Endodermal cell (in vitro differentiated cells): Measurements from ENCODE around the gene PLCB1. TPM values are rescaled to one million over a fixed set of nuclear protein-coding genes. Genes with fewer than 3 reads are reported as not detected.

Experiments used
- DNase-seq: peaks from one replicate; pipeline ENCODE4 v3.0.0-alpha.2; 2017
- H3K27ac ChIP-seq: 2 replicates; pipeline ENCODE4 v1.5.1; 2013; ENCODE audit warnings: mild to moderate bottlenecking, low read depth, low read length, moderate library complexity
- H3K27me3 ChIP-seq: 2 replicates; pipeline ENCODE4 v1.6.1; 2013; ENCODE audit warnings: mild to moderate bottlenecking, low read length, moderate library complexity; ENCODE audit not compliant: insufficient read depth, control insufficient read depth, poor library complexity, severe bottlenecking
- H3K36me3 ChIP-seq: 2 replicates; pipeline ENCODE4 v1.7.0; 2013; ENCODE audit warnings: mild to moderate bottlenecking, low read length, moderate library complexity; ENCODE audit not compliant: control insufficient read depth, insufficient read depth
- H3K4me1 ChIP-seq: one replicate; pipeline ENCODE4 v1.7.0; 2013; ENCODE audit warnings: low read length; ENCODE audit not compliant: control insufficient read depth, insufficient read depth
- H3K4me3 ChIP-seq: 2 replicates; pipeline ENCODE4 v1.5.1; 2013; ENCODE audit warnings: mild to moderate bottlenecking, low read length, moderate library complexity
- H3K9ac ChIP-seq: 2 replicates; pipeline ENCODE4 v1.6.1; 2013; ENCODE audit warnings: mild to moderate bottlenecking, low read length, moderate library complexity; ENCODE audit not compliant: poor library complexity, severe bottlenecking; ENCODE audit errors: extremely low read depth
- H3K9me3 ChIP-seq: 2 replicates; pipeline ENCODE4 v1.6.1; 2013; ENCODE audit warnings: mild to moderate bottlenecking, low read length, moderate library complexity; ENCODE audit not compliant: control insufficient read depth
- H3K27ac Mint-ChIP-seq: 2 replicates; pipeline ENCODE4 v1.8.0; 2020; ENCODE audit warnings: mixed read lengths
- H3K27me3 Mint-ChIP-seq: 2 replicates; pipeline ENCODE4 v1.8.0; 2021; ENCODE audit warnings: mild to moderate bottlenecking, mixed read lengths; ENCODE audit not compliant: insufficient read depth
- H3K36me3 Mint-ChIP-seq: 2 replicates; pipeline ENCODE4 v1.8.0; 2020; ENCODE audit warnings: low read depth, mixed read lengths
- H3K4me1 Mint-ChIP-seq: 2 replicates; pipeline ENCODE4 v1.8.0; 2020; ENCODE audit warnings: mixed read lengths
- H3K4me3 Mint-ChIP-seq: 2 replicates; pipeline ENCODE4 v1.8.0; 2020; ENCODE audit warnings: mild to moderate bottlenecking, moderate library complexity, mixed read lengths
- H3K9me3 Mint-ChIP-seq: 2 replicates; pipeline ENCODE4 v1.8.0; 2020; ENCODE audit warnings: mild to moderate bottlenecking, mixed read lengths
- CTCF ChIP-seq: fragments of 200-600 bp; sonication (generic); conservative IDR thresholded peaks from 2 replicates; pipeline ENCODE4 v1.5.0; 2021; ENCODE audit warnings: antibody characterized with exemption, mild to moderate bottlenecking
- WGBS, 2 experiments: methylation state at CpG; one replicate each; pipeline versions ENCODE4 v1.1.5 to v1.1.7; 2013; ENCODE audit warnings: missing lambda C conversion rate in 2 of 2, mixed read lengths in 1 of 2; ENCODE audit not compliant: insufficient coverage in 1 of 2, insufficient read length in 1 of 2; 5-methylcytosine and 5-hydroxymethylcytosine counted together
- total RNA-seq, 2 donors: library from RNA; stranded (reverse); fragmentation: NEBNext Ultra II Directional in 1 of 2; extraction: Animal tissue kit (Norgen Biotek cat#: 25700) in 1 of 2; gene quantifications; 2 replicates in 1 of 2; 3 replicates in 1 of 2; pipeline ENCODE4 v1.2.1, GENCODE V29; 2021

PLCB1 gene
- total RNA-seq, 2 donors from 2014 or later: 15.3 to 16.5 TPM

DNA sequence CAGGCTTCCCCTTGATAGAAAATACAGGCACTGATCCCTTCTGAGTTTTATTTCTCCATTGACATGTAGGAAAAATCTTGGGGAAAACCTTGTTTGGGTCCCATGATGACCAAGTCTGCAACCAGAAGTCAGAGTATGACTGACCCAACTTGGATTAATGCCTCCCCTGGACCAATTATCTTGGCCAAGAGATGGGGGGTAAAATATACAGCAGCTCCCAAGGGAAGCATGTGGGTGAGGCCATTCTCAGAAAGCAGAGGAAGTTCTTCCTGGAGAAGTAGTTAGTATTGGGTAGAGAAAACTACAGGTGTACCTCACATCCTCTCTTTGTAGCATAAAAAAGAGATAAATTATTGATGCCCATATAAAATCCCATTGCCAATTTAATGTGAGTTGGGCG, 651.7 kb downstream of the PLCB1 start:
- H3K27ac ChIP-seq: no peak overlapping the region
- H3K27ac Mint-ChIP-seq: no peak overlapping the region
- H3K4me3 Mint-ChIP-seq: no peak overlapping the region
- H3K9ac ChIP-seq: no peak overlapping the region
- no peak for TF ChIP-seq CTCF
- peaks cover 12% of the 10 kb centered on the region for H3K36me3 Mint-ChIP-seq
- H3K27me3 ChIP-seq: no peaks in the 10 kb centered on the region
- DNase-seq: no peak
- WGBS, 2 experiments: no CpG with 5 or more reads among the region's 1 CpG
- no peaks in the 10 kb centered on the region for H3K27me3 Mint-ChIP-seq
- no peaks in the 10 kb centered on the region for H3K4me1 ChIP-seq
- H3K9me3 ChIP-seq: peaks cover 5% of the 10 kb centered on the region
- H3K4me3 ChIP-seq: no peak overlapping the region
- peaks cover 23% of the 10 kb centered on the region for H3K4me1 Mint-ChIP-seq
- peaks cover 4% of the 10 kb centered on the region for H3K9me3 Mint-ChIP-seq
- H3K36me3 ChIP-seq: no peaks in the 10 kb centered on the region

DNA sequence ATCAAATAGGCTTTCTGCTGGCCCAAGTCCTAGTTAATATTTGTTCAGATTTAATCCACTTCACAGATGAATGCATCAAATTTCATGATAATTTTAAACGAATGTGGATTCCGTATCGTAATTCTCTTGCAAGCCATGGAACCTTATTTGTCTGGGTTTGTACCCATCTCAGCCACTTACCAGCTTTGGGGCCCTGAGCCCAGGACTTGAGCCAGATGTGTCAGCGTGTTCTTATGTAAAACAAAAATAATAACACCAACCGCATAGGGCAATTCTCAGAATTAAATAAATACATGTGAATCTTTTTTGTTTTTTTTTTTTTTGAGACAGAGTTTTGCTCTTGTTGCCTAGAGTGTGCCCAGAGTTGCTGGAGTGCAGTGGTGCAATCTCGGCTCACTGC, 654.3 kb downstream of the PLCB1 start:
- H3K27ac ChIP-seq: no peak overlapping the region
- no peak overlapping the region for H3K27ac Mint-ChIP-seq
- no peak overlapping the region for H3K4me3 Mint-ChIP-seq
- no peaks in the 10 kb centered on the region for H3K36me3 ChIP-seq
- H3K4me3 ChIP-seq: no peak overlapping the region
- H3K9ac ChIP-seq: no peak overlapping the region
- peaks cover 31% of the 10 kb centered on the region for H3K4me1 Mint-ChIP-seq
- no peaks in the 10 kb centered on the region for H3K4me1 ChIP-seq
- 95 to 100% methylated on average over 2 to 5 of the region's 6 CpGs for WGBS, 2 experiments
- no peak for DNase-seq
- TF ChIP-seq CTCF: no peak
- H3K27me3 Mint-ChIP-seq: no peaks in the 10 kb centered on the region
- peaks cover 3% of the 10 kb centered on the region for H3K36me3 Mint-ChIP-seq
- H3K27me3 ChIP-seq: no peaks in the 10 kb centered on the region
- peaks cover 2% of the 10 kb centered on the region for H3K9me3 ChIP-seq
- peaks cover 4% of the 10 kb centered on the region for H3K9me3 Mint-ChIP-seq

- H3K4me3 Mint-ChIP-seq: no peak overlapping the region
- H3K9me3 Mint-ChIP-seq: peaks cover 4% of the 10 kb centered on the region
- Histone ChIP-seq H3K36me3 (no peaks in the 10 kb centered on the region), H3K4me1 (no peaks in the 10 kb centered on the region), H3K4me3 (no peak overlapping the region), H3K9ac (no peak overlapping the region), H3K27me3 (no peaks in the 10 kb centered on the region), H3K9me3 (no peaks in the 10 kb centered on the region), H3K27ac (no peak overlapping the region)
- no peaks in the 10 kb centered on the region for H3K27me3 Mint-ChIP-seq
- peaks cover 31% of the 10 kb centered on the region for H3K4me1 Mint-ChIP-seq
- DNase-seq: no peak
- WGBS, 2 experiments: 98% methylated on average over 3 of the region's 3 CpGs; no CpG with 5 or more reads in 1 of the 2 experiments
- no peak for TF ChIP-seq CTCF
- H3K36me3 Mint-ChIP-seq: peaks cover 2% of the 10 kb centered on the region
- no peak overlapping the region for H3K27ac Mint-ChIP-seq
These were observed 655.0 kb downstream of the PLCB1 start for GRCh38 chr20:8787090-8787489.
